HepG2 (cell line): ENCODE data around the gene CPLANE2. TPM values are rescaled to one million over a fixed set of nuclear protein-coding genes. Genes with fewer than 3 reads are reported as not detected.
A peak's percentile ranks its signal among the peaks of the same experiment; 100 is the strongest.

Experiments
- CC2D1A ChIP-seq: sonication (generic); formaldehyde crosslinking; IDR thresholded peaks from 2 replicates; pipeline ENCODE4 v1.8.1; 2023; ENCODE audit warnings: mild to moderate bottlenecking, missing genetic modification reagents
- EED ChIP-seq: sonication (generic); formaldehyde crosslinking; IDR thresholded peaks from 2 replicates; pipeline ENCODE4 v1.5.0; 2020; ENCODE audit warnings: mild to moderate bottlenecking, missing genetic modification reagents
- HOXA5 ChIP-seq: sonication (generic); formaldehyde crosslinking; IDR thresholded peaks from 2 replicates; pipeline ENCODE4 v1.4.0; 2020; ENCODE audit warnings: missing genetic modification reagents
- KAT7 ChIP-seq: IDR thresholded peaks from 2 replicates; pipeline ENCODE4 v1.6.1; 2018; ENCODE audit warnings: borderline replicate concordance, missing compliant biosample characterization
- PREB ChIP-seq: sonication (generic); formaldehyde crosslinking; IDR thresholded peaks from 2 replicates; pipeline ENCODE4 v1.4.0; 2020; ENCODE audit warnings: missing genetic modification reagents
- RBM39 ChIP-seq: fragments of 200-400 bp; formaldehyde crosslinking; IDR thresholded peaks from one replicate; pipeline ENCODE4 v1.6.1; 2018; ENCODE audit warnings: antibody characterized with exemption, mild to moderate bottlenecking, low read depth, low read length; ENCODE audit not compliant: poor library complexity, severe bottlenecking
- SUZ12 ChIP-seq: fragments of 150-350 bp; IDR thresholded peaks from 2 replicates; pipeline ENCODE4 v1.6.1; 2014; ENCODE audit warnings: low read depth, low read length
- TAF15 ChIP-seq: fragments of 200-400 bp; formaldehyde crosslinking; IDR thresholded peaks from one replicate; pipeline ENCODE4 v1.6.1; 2018; ENCODE audit warnings: mild to moderate bottlenecking, low read depth, low read length; ENCODE audit not compliant: poor library complexity, severe bottlenecking
- TIGD3 ChIP-seq: sonication (generic); formaldehyde crosslinking; IDR thresholded peaks from 2 replicates; pipeline ENCODE4 v1.5.1; 2020; ENCODE audit warnings: mild to moderate bottlenecking, missing genetic modification reagents, borderline replicate concordance
- ZBTB38 ChIP-seq: sonication (generic); formaldehyde crosslinking; IDR thresholded peaks from 2 replicates; pipeline ENCODE4 v1.5.1; 2020; ENCODE audit warnings: mild to moderate bottlenecking, missing genetic modification reagents
- ZBTB7B ChIP-seq: sonication (generic); formaldehyde crosslinking; IDR thresholded peaks from 2 replicates; pipeline ENCODE4 v1.4.0; 2020; ENCODE audit warnings: missing genetic modification reagents
- ZGPAT ChIP-seq: IDR thresholded peaks from 2 replicates; pipeline ENCODE4 v1.6.1; 2016; ENCODE audit warnings: mild to moderate bottlenecking
- ZNF136 ChIP-seq: sonication (generic); formaldehyde crosslinking; IDR thresholded peaks from 2 replicates; pipeline ENCODE4 v1.8.1; 2022; ENCODE audit warnings: low read depth, mild to moderate bottlenecking, moderate library complexity, missing genetic modification reagents
- ZNF235 ChIP-seq: sonication (generic); formaldehyde crosslinking; IDR thresholded peaks from 2 replicates; pipeline ENCODE4 v1.8.1; 2023; ENCODE audit warnings: mild to moderate bottlenecking, missing genetic modification reagents, borderline replicate concordance
- ZNF577 ChIP-seq: sonication (generic); formaldehyde crosslinking; IDR thresholded peaks from 2 replicates; pipeline ENCODE4 v1.4.0; 2020; ENCODE audit warnings: mild to moderate bottlenecking, low read depth, missing genetic modification reagents, borderline replicate concordance
- polyA plus RNA-seq, 8 experiments: library from polyadenylated mRNA; depleted of rRNA in 3 of 8; stranded (reverse) in 7 of 8; unstranded in 1 of 8; fragments of >200 nt; fragmentation: Illumina TruSeq in 4 of 8; extraction: Trizol in 4 of 8; gene quantifications; 2 replicates each; pipeline versions ENCODE4 v1.2.1 to v1.2.3, GENCODE V29; 2011 to 2016; ENCODE audit warnings: low read depth in 4 of 8, missing spikeins in 1 of 8, mixed read lengths in 1 of 8; ENCODE audit not compliant: insufficient read depth in 1 of 8
- total RNA-seq, 5 experiments: library from RNA; depleted of rRNA; stranded (reverse); fragments of >200 nt; fragmentation: Illumina TruSeq; extraction: Trizol; gene quantifications; 2 replicates each; pipeline ENCODE4 v1.2.3, GENCODE V29; 2016; ENCODE audit warnings: low read depth in 1 of 5
- TF ChIP-seq, protein P1 (sequence below): sonication (generic); formaldehyde crosslinking; IDR thresholded peaks from 2 replicates; pipeline ENCODE4 v1.4.0; 2020; ENCODE audit warnings: missing genetic modification reagents, mild to moderate bottlenecking, borderline replicate concordance
- TF ChIP-seq, protein P2 (sequence below): sonication (generic); formaldehyde crosslinking; conservative IDR thresholded peaks from 2 replicates; pipeline ENCODE4 v1.4.0; 2020; ENCODE audit warnings: missing genetic modification reagents
- TF ChIP-seq, protein P3 (sequence below): sonication (generic); formaldehyde crosslinking; IDR thresholded peaks from 2 replicates; pipeline ENCODE4 v1.5.0; 2020; ENCODE audit warnings: missing genetic modification reagents
- TF ChIP-seq, protein P4 (sequence below): sonication (generic); formaldehyde crosslinking; conservative IDR thresholded peaks from 2 replicates; pipeline ENCODE4 v1.8.1; 2023; ENCODE audit warnings: missing genetic modification reagents

CPLANE2 gene
- total and polyA plus RNA-seq, 2 of the 13 experiments (the other 11 are each of a cell fraction or from before 2014, with no cell fraction given), result 0.29 to 1.6 TPM

GRCh38 chr1:16236511-16237342 is at the start of gene CPLANE2 (continued):
- TF ChIP-seq SUZ12 (no peak), ZGPAT (CRISPR knock-in tag) (peak; percentile 55), HOXA5 (no peak), ZBTB38 (CRISPR knock-in tag) (0 out of 2 replicates have a peak, but pooled peaks have one; percentile 28), ZNF136 (CRISPR knock-in tag) (no peak), ZNF577 (CRISPR knock-in tag) (no peak), RBM39 (no peak), ZBTB7B (CRISPR knock-in tag) (no peak), KAT7 (CRISPR knock-in tag) (0 out of 2 replicates have a peak, but pooled peaks have one; percentile 53), TIGD3 (no peak), EED (CRISPR knock-in tag) (0 out of 2 replicates have a peak, but pooled peaks have one; percentile 71), PREB (CRISPR knock-in tag) (no peak), TAF15 (no peak), CC2D1A (CRISPR knock-in tag) (no peak), ZNF235 (CRISPR knock-in tag) (no peak)
- TF ChIP-seq, protein P1, sequence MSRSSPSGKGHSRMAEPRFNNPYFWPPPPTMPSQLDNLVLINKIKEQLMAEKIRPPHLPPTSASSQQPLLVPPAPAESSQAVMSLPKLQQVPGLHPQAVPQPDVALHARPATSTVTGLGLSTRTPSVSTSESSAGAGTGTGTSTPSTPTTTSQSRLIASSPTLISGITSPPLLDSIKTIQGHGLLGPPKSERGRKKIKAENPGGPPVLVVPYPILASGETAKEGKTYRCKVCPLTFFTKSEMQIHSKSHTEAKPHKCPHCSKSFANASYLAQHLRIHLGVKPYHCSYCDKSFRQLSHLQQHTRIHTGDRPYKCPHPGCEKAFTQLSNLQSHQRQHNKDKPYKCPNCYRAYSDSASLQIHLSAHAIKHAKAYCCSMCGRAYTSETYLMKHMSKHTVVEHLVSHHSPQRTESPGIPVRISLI (CRISPR knock-in tag), result no peak
- TF ChIP-seq, protein P2, sequence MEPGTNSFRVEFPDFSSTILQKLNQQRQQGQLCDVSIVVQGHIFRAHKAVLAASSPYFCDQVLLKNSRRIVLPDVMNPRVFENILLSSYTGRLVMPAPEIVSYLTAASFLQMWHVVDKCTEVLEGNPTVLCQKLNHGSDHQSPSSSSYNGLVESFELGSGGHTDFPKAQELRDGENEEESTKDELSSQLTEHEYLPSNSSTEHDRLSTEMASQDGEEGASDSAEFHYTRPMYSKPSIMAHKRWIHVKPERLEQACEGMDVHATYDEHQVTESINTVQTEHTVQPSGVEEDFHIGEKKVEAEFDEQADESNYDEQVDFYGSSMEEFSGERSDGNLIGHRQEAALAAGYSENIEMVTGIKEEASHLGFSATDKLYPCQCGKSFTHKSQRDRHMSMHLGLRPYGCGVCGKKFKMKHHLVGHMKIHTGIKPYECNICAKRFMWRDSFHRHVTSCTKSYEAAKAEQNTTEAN (CRISPR knock-in tag), result no peak
- TF ChIP-seq, protein P3, sequence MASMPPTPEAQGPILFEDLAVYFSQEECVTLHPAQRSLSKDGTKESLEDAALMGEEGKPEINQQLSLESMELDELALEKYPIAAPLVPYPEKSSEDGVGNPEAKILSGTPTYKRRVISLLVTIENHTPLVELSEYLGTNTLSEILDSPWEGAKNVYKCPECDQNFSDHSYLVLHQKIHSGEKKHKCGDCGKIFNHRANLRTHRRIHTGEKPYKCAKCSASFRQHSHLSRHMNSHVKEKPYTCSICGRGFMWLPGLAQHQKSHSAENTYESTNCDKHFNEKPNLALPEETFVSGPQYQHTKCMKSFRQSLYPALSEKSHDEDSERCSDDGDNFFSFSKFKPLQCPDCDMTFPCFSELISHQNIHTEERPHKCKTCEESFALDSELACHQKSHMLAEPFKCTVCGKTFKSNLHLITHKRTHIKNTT, result no peak
- TF ChIP-seq, protein P4, sequence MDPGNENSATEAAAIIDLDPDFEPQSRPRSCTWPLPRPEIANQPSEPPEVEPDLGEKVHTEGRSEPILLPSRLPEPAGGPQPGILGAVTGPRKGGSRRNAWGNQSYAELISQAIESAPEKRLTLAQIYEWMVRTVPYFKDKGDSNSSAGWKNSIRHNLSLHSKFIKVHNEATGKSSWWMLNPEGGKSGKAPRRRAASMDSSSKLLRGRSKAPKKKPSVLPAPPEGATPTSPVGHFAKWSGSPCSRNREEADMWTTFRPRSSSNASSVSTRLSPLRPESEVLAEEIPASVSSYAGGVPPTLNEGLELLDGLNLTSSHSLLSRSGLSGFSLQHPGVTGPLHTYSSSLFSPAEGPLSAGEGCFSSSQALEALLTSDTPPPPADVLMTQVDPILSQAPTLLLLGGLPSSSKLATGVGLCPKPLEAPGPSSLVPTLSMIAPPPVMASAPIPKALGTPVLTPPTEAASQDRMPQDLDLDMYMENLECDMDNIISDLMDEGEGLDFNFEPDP, result no peak
